GM23338 (cell line): Measurements from ENCODE around the gene CASK.

Experiments used
- CTCF ChIP-seq, 2 experiments: fragments of 200-600 bp in 1 of 2; sonication (generic) in 1 of 2; conservative IDR thresholded peaks; 2 replicates each; pipeline versions ENCODE4 v1.5.1 to v1.6.1; 2016 to 2017; ENCODE audit warnings: antibody characterized with exemption in 2 of 2, low read depth in 2 of 2, mild to moderate bottlenecking in 2 of 2, moderate library complexity in 1 of 2
- EZH2 ChIP-seq: fragments of 200-600 bp; sonication (generic); IDR thresholded peaks from one replicate; pipeline ENCODE4 v1.8.0; 2017; ENCODE audit warnings: antibody characterized with exemption, mild to moderate bottlenecking, low read depth; ENCODE audit not compliant: unreplicated experiment
- EZH2phosphoT487 ChIP-seq: fragments of 200-600 bp; sonication (generic); IDR thresholded peaks from one replicate; pipeline ENCODE4 v1.8.1; 2018; ENCODE audit warnings: antibody characterized with exemption; ENCODE audit not compliant: unreplicated experiment
- REST ChIP-seq: IDR thresholded peaks from one replicate; pipeline ENCODE4 v1.6.1; 2018; ENCODE audit warnings: antibody characterized with exemption; ENCODE audit not compliant: unreplicated experiment

GRCh38 chrX:41556958-41557357 lies 366.4 kb downstream of the CASK start:
- TF ChIP-seq EZH2, result no peak
- TF ChIP-seq CTCF (conservative IDR thresholded peaks at IDR 0.05; ENCODE audit: low read depth in 2 of 2), result no peak
- TF ChIP-seq REST, result no peak
- TF ChIP-seq EZH2phosphoT487, result no peak
